WTC11 (cell line): ENCODE results near the gene GRAMD1B. TPM values are rescaled to one million over a fixed set of nuclear protein-coding genes. Genes with fewer than 3 reads are reported as not detected.

Experiments
- ATAC-seq: fragments of 200-7000 bp; cut with Tn5 transposase; 2 replicates; pipeline ENCODE4 v1.10.0; 2021; ENCODE audit warnings: mild to moderate bottlenecking, moderate library complexity
- CTCF ChIA-PET: fragments of 300-600 bp; sonication (Branson Sonifier 250); formaldehyde crosslinking; loops from one replicate; lab custom pipeline; 2021; ENCODE audit warnings: antibody characterized with exemption; lab: Charles Lee
- POLR2A ChIA-PET: fragments of 350-600 bp; sonication (Branson Sonifier 250); formaldehyde crosslinking; loops from one replicate; lab custom pipeline; 2021; ENCODE audit warnings: antibody characterized with exemption; lab: Charles Lee
- DNase-seq: peaks from one replicate; pipeline ENCODE4 v3.0.0; 2021; ENCODE audit warnings: low spot score
- H3K27ac Mint-ChIP-seq: 2 replicates; pipeline ENCODE4 v1.8.0; 2021; ENCODE audit warnings: mixed read lengths
- H3K27me3 Mint-ChIP-seq: 2 replicates; pipeline ENCODE4 v1.8.0; 2021; ENCODE audit warnings: low read depth, mild to moderate bottlenecking, moderate library complexity, mixed read lengths
- H3K36me3 Mint-ChIP-seq: 2 replicates; pipeline ENCODE4 v1.8.0; 2021; ENCODE audit warnings: mixed read lengths
- H3K4me1 Mint-ChIP-seq: 2 replicates; pipeline ENCODE4 v1.8.0; 2022; ENCODE audit warnings: mixed read lengths
- H3K4me3 Mint-ChIP-seq: 2 replicates; pipeline ENCODE4 v1.8.0; 2021; ENCODE audit warnings: mild to moderate bottlenecking, moderate library complexity, mixed read lengths
- H3K9me3 Mint-ChIP-seq: 2 replicates; pipeline ENCODE4 v1.8.0; 2021; ENCODE audit warnings: mixed read lengths
- ATF1 ChIP-seq: sonication (generic); formaldehyde crosslinking; IDR thresholded peaks from 2 replicates; pipeline ENCODE4 v1.8.1; 2023; ENCODE audit warnings: mild to moderate bottlenecking, moderate library complexity, missing genetic modification reagents
- CBFB ChIP-seq: sonication (generic); formaldehyde crosslinking; IDR thresholded peaks from 2 replicates; pipeline ENCODE4 v1.8.1; 2022; ENCODE audit warnings: mild to moderate bottlenecking, low read depth, missing genetic modification reagents
- MYBL2 ChIP-seq: sonication (generic); formaldehyde crosslinking; IDR thresholded peaks from 2 replicates; pipeline ENCODE4 v1.8.1; 2023; ENCODE audit warnings: mild to moderate bottlenecking, moderate library complexity, missing genetic modification reagents
- NR2C2 ChIP-seq: sonication (generic); formaldehyde crosslinking; IDR thresholded peaks from 2 replicates; pipeline ENCODE4 v1.8.0; 2022; ENCODE audit warnings: mild to moderate bottlenecking, missing genetic modification reagents
- PRRX2 ChIP-seq: fragments of 250-450 bp; sonication (Bioruptor Pico); IDR thresholded peaks from 2 replicates; pipeline ENCODE4 v1.8.0; 2021; ENCODE audit warnings: mild to moderate bottlenecking
- RORB ChIP-seq: fragments of 250-450 bp; sonication (Bioruptor Pico); IDR thresholded peaks from 2 replicates; pipeline ENCODE4 v1.9.0; 2021; ENCODE audit warnings: mild to moderate bottlenecking
- SMAD3 ChIP-seq: sonication (generic); formaldehyde crosslinking; IDR thresholded peaks from 2 replicates; pipeline ENCODE4 v1.8.0; 2022; ENCODE audit warnings: missing genetic modification reagents, mild to moderate bottlenecking, borderline replicate concordance
- SP1 ChIP-seq: sonication (generic); formaldehyde crosslinking; conservative IDR thresholded peaks from 2 replicates; pipeline ENCODE4 v1.8.1; 2022; ENCODE audit warnings: missing genetic modification reagents
- TEAD4 ChIP-seq: sonication (generic); formaldehyde crosslinking; IDR thresholded peaks from 2 replicates; pipeline ENCODE4 v1.8.0; 2022; ENCODE audit warnings: mild to moderate bottlenecking, missing genetic modification reagents
- TP53 ChIP-seq: sonication (generic); formaldehyde crosslinking; IDR thresholded peaks from 2 replicates; pipeline ENCODE4 v1.8.1; 2023; ENCODE audit warnings: mild to moderate bottlenecking, missing genetic modification reagents
- ZBTB21 ChIP-seq: sonication (generic); formaldehyde crosslinking; IDR thresholded peaks from 2 replicates; pipeline ENCODE4 v1.8.1; 2023; ENCODE audit warnings: mild to moderate bottlenecking, missing genetic modification reagents, borderline replicate concordance
- ZNF416 ChIP-seq: fragments of 250-450 bp; sonication (Bioruptor Pico); IDR thresholded peaks from 2 replicates; pipeline ENCODE4 v1.9.0; 2021; ENCODE audit warnings: mild to moderate bottlenecking, inconsistent platforms
- total RNA-seq: library from RNA; stranded (reverse); gene quantifications from 3 replicates; pipeline ENCODE4 v1.2.3, GENCODE V29; 2021
- TF ChIP-seq, protein P1 (sequence below): sonication (generic); formaldehyde crosslinking; IDR thresholded peaks from 2 replicates; pipeline ENCODE4 v1.8.0; 2022; ENCODE audit warnings: mild to moderate bottlenecking, missing genetic modification reagents
- TF ChIP-seq, protein P2 (sequence below): sonication (generic); formaldehyde crosslinking; IDR thresholded peaks from 2 replicates; pipeline ENCODE4 v1.8.1; 2023; ENCODE audit warnings: mild to moderate bottlenecking, missing genetic modification reagents, moderate library complexity
- TF ChIP-seq, protein P3 (sequence below): sonication (generic); formaldehyde crosslinking; IDR thresholded peaks from 2 replicates; pipeline ENCODE4 v1.8.1; 2023; ENCODE audit warnings: mild to moderate bottlenecking, moderate library complexity, missing genetic modification reagents
- TF ChIP-seq, protein P4 (sequence below): sonication (generic); formaldehyde crosslinking; IDR thresholded peaks from 2 replicates; pipeline ENCODE4 v1.8.1; 2023; ENCODE audit warnings: mild to moderate bottlenecking, missing genetic modification reagents
- TF ChIP-seq, protein P5 (sequence below): fragments of 250-450 bp; sonication (Bioruptor Pico); IDR thresholded peaks from 2 replicates; pipeline ENCODE4 v1.9.0; 2021; ENCODE audit warnings: mild to moderate bottlenecking

Gene GRAMD1B
- total RNA-seq, 1 experiment from 2014 or later, result 31.5 TPM

DNA sequence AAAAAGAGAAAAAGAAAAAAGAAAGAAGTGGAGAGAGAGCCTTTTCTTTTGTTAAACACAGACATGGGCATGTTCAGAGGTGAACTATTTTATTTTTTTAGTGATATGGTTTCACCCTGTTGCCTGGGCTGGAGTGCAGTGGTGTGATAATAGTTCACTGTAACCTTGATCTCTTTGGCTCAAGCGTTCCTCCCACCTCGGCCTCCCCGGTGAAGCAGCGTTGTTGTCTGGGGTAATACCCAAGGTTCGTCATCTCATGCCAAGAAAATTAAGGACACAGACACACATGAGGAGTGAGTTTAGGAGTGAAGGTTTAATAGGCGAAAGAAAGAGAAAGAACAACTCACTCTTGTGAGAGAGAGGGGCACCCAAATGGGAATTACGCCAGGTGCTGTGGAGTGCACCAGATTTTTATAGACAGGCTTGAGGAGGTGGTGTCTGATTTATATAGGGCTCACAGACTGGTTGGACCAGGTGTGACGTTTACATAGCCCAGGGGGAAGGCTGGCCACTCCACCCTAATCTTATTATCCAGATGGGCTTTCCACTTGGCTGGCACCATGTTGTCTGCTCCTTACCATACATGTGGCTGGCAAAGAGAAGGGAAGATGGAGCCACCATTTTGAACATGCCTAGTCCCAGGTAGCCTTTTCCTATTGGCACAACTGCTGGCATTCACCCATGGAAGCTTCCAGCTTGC, 42.3 kb downstream of the GRAMD1B start:
- H3K27ac Mint-ChIP-seq, result no peak overlapping the region
- no peak for ATAC-seq
- no peak for TF ChIP-seq PRRX2 (CRISPR knock-in tag)
- TF ChIP-seq, protein P1, sequence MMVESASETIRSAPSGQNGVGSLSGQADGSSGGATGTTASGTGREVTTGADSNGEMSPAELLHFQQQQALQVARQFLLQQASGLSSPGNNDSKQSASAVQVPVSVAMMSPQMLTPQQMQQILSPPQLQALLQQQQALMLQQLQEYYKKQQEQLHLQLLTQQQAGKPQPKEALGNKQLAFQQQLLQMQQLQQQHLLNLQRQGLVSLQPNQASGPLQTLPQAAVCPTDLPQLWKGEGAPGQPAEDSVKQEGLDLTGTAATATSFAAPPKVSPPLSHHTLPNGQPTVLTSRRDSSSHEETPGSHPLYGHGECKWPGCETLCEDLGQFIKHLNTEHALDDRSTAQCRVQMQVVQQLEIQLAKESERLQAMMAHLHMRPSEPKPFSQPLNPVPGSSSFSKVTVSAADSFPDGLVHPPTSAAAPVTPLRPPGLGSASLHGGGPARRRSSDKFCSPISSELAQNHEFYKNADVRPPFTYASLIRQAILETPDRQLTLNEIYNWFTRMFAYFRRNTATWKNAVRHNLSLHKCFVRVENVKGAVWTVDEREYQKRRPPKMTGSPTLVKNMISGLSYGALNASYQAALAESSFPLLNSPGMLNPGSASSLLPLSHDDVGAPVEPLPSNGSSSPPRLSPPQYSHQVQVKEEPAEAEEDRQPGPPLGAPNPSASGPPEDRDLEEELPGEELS (CRISPR knock-in tag), result no peak
- no peak for TF ChIP-seq TP53 (CRISPR knock-in tag)
- TF ChIP-seq, protein P2, sequence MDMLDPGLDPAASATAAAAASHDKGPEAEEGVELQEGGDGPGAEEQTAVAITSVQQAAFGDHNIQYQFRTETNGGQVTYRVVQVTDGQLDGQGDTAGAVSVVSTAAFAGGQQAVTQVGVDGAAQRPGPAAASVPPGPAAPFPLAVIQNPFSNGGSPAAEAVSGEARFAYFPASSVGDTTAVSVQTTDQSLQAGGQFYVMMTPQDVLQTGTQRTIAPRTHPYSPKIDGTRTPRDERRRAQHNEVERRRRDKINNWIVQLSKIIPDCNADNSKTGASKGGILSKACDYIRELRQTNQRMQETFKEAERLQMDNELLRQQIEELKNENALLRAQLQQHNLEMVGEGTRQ (CRISPR knock-in tag), result no peak
- TF ChIP-seq MYBL2 (CRISPR knock-in tag), result no peak
- TF ChIP-seq RORB (CRISPR knock-in tag), result no peak
- TF ChIP-seq ZBTB21 (CRISPR knock-in tag), result no peak
- no peak for TF ChIP-seq ZNF416 (CRISPR knock-in tag)
- TF ChIP-seq, protein P3, sequence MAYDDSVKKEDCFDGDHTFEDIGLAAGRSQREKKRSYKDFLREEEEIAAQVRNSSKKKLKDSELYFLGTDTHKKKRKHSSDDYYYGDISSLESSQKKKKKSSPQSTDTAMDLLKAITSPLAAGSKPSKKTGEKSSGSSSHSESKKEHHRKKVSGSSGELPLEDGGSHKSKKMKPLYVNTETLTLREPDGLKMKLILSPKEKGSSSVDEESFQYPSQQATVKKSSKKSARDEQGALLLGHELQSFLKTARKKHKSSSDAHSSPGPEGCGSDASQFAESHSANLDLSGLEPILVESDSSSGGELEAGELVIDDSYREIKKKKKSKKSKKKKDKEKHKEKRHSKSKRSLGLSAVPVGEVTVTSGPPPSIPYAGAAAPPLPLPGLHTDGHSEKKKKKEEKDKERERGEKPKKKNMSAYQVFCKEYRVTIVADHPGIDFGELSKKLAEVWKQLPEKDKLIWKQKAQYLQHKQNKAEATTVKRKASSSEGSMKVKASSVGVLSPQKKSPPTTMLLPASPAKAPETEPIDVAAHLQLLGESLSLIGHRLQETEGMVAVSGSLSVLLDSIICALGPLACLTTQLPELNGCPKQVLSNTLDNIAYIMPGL (CRISPR knock-in tag), result no peak
- no peaks in the 10 kb centered on the region for H3K9me3 Mint-ChIP-seq
- peaks cover 27% of the 10 kb centered on the region for H3K4me1 Mint-ChIP-seq
- H3K36me3 Mint-ChIP-seq, result no peaks in the 10 kb centered on the region
- no peak for DNase-seq
- no peaks in the 10 kb centered on the region for H3K27me3 Mint-ChIP-seq
- H3K4me3 Mint-ChIP-seq, result no peak overlapping the region
- CTCF ChIA-PET, result interaction anchor here (1.3 kb wide), 1 partner anchor 65 kb away, joined by 5 read pairs; no protein-coding TSS in a partner anchor
- POLR2A ChIA-PET, result interaction anchor here (0.7 kb wide), 1 partner anchor 1269 kb away, joined by 4 read pairs; no protein-coding TSS in a partner anchor

DNA sequence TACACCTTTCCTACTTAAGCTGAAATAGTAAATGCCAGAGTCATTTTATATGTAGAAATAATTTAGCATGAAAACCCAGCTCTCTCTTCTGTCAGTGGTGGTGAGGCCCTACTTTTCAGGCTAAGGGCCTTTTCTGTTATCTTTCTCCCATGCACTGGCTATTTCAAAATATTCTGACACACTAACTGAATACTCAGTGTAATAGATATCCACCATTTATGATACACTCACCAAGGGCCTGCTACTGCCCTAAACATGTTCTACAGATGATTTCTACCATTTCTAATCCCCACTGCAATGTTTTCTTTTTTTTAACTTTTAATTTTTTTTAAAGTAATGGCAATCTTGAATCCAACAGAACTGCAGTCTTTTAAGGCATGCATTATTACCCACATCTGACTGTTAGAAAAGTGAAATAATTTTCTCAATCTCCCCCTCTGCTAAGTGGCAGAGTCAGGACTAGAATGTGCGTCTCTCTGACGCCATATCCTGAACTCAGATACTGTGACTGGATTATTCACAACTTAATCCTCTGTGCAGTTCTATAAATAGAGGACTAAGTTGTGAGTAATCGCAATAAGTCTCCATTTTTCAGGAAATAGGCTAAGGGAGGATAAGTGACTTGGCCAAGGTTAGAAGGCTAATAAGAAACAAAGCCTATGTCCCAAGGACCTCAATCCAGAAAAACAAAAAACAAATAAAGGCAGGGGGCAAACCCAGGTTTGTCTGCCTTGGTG, 44.0 kb downstream of the GRAMD1B start:
- no peak overlapping the region for H3K4me3 Mint-ChIP-seq
- no peak overlapping the region for H3K27ac Mint-ChIP-seq
- no peaks in the 10 kb centered on the region for H3K27me3 Mint-ChIP-seq
- no peaks in the 10 kb centered on the region for H3K36me3 Mint-ChIP-seq
- peaks cover 28% of the 10 kb centered on the region for H3K4me1 Mint-ChIP-seq
- H3K9me3 Mint-ChIP-seq, result no peaks in the 10 kb centered on the region
- CTCF ChIA-PET, result interaction anchor here (0.8 to 6.3 kb wide), 15 partner anchors 12 to 371 kb away, joined by 3 to 217 read pairs (median 5); no protein-coding TSS in a partner anchor
- POLR2A ChIA-PET, result interaction anchor here (1.4 kb wide), 1 partner anchor 66 kb away, joined by 5 read pairs; no protein-coding TSS in a partner anchor
- no peak for ATAC-seq
- TF ChIP-seq, protein P4, sequence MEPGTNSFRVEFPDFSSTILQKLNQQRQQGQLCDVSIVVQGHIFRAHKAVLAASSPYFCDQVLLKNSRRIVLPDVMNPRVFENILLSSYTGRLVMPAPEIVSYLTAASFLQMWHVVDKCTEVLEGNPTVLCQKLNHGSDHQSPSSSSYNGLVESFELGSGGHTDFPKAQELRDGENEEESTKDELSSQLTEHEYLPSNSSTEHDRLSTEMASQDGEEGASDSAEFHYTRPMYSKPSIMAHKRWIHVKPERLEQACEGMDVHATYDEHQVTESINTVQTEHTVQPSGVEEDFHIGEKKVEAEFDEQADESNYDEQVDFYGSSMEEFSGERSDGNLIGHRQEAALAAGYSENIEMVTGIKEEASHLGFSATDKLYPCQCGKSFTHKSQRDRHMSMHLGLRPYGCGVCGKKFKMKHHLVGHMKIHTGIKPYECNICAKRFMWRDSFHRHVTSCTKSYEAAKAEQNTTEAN (CRISPR knock-in tag), result no peak
- TF ChIP-seq TEAD4 (CRISPR knock-in tag) (no peak), CBFB (CRISPR knock-in tag) (no peak), SP1 (CRISPR knock-in tag) (no peak), ATF1 (CRISPR knock-in tag) (no peak), NR2C2 (CRISPR knock-in tag) (no peak), SMAD3 (no peak)
- TF ChIP-seq, protein P5, sequence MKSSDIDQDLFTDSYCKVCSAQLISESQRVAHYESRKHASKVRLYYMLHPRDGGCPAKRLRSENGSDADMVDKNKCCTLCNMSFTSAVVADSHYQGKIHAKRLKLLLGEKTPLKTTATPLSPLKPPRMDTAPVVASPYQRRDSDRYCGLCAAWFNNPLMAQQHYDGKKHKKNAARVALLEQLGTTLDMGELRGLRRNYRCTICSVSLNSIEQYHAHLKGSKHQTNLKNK, result no peak
- TF ChIP-seq, protein P1 (CRISPR knock-in tag), result no peak
- no peak for DNase-seq
